Ovary (tissue), 3 donors: Measurements from ENCODE around the gene PDE5A.

ENCODE experiments used
- CTCF ChIP-seq, 3 donors: fragments of 450-650 bp in 2 of 3; fragments of 200-600 bp in 1 of 3; IDR thresholded peaks; one replicate each; pipeline versions ENCODE4 v1.5.1 to v1.8.0; 2016 to 2022; ENCODE audit warnings: antibody characterized with exemption in 3 of 3, mild to moderate bottlenecking in 1 of 3
- EP300 ChIP-seq: sonication (generic); formaldehyde crosslinking; IDR thresholded peaks from one replicate; pipeline ENCODE4 v1.6.1; 2017; ENCODE audit warnings: antibody characterized with exemption
- POLR2A ChIP-seq: fragments of 450-650 bp; IDR thresholded peaks from one replicate; pipeline ENCODE4 v1.6.1; 2017; ENCODE audit warnings: antibody characterized with exemption, mild to moderate bottlenecking, moderate library complexity
- donor health status: DM: no; HTN: no; CAD: no.

DNA sequence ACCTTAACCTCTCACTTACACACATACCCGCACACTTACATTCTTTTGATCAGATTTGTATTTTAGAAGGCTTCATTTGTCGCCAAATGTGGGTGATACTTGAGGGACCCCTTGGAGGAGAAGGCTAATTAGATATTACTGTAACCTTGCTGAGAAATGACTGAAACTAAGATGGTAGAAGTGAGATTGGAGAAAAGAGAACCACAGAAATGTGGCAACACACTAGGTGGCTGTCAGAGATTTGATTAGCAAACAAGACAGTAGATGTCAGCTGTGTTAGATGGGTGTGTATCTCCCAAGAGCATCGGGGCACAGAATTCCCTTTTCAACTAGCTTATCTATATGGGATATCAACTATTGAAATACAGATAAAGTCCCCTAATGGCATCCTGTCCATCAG, 157.3 kb downstream of the PDE5A start:
- TF ChIP-seq POLR2A (no peak), CTCF (IDR thresholded peaks at IDR 0.05) (no peak), EP300 (no peak)
